Neural cell (in vitro differentiated cells): ENCODE measurements around the gene SCN4B. TPM values are rescaled to one million over a fixed set of nuclear protein-coding genes. Genes with fewer than 3 reads are reported as not detected.

ENCODE experiments used
- H2AFZ ChIP-seq: fragments of 200-600, 300-800 bp; sonication (generic), shearing (Covaris generic); 2 replicates; pipeline ENCODE4 v1.6.0; 2014; ENCODE audit warnings: low read depth, mild to moderate bottlenecking, antibody characterized with exemption, low read length, moderate library complexity
- H3F3A ChIP-seq: fragments of 200-600 bp; shearing (Covaris generic); 2 replicates; pipeline ENCODE4 v1.6.1; 2016; ENCODE audit warnings: mild to moderate bottlenecking, moderate library complexity, mixed read lengths, antibody characterized with exemption, low read length; ENCODE audit not compliant: insufficient read depth, poor library complexity, severe bottlenecking
- H3K27ac ChIP-seq: fragments of 200-600, 300-800 bp; sonication (generic), shearing (Covaris generic); 2 replicates; pipeline ENCODE4 v1.5.1; 2014; ENCODE audit warnings: mild to moderate bottlenecking, low read length, moderate library complexity
- H3K27me3 ChIP-seq: fragments of 300-800, 200-600 bp; sonication (generic), shearing (Covaris generic); 2 replicates; pipeline ENCODE4 v1.6.0; 2014; ENCODE audit warnings: mild to moderate bottlenecking, low read depth, low read length, moderate library complexity; ENCODE audit not compliant: insufficient read depth
- H3K36me3 ChIP-seq: fragments of 300-800, 200-600 bp; sonication (generic), shearing (Covaris generic); 2 replicates; pipeline ENCODE4 v1.5.1; 2014; ENCODE audit warnings: mild to moderate bottlenecking, antibody characterized with exemption, low read length, moderate library complexity; ENCODE audit not compliant: insufficient read depth
- H3K4me2 ChIP-seq: fragments of 300-800, 200-600 bp; sonication (generic), shearing (Covaris generic); 2 replicates; pipeline ENCODE4 v1.6.0; 2014; ENCODE audit warnings: mild to moderate bottlenecking, low read length
- H3K4me3 ChIP-seq: fragments of 300-800, 200-600 bp; sonication (generic), shearing (Covaris generic); 2 replicates; pipeline ENCODE4 v1.5.1; 2014; ENCODE audit warnings: mild to moderate bottlenecking, low read length, moderate library complexity
- H3K79me2 ChIP-seq: fragments of 200-600 bp; shearing (Covaris generic); replicated peaks from 2 replicates; pipeline ENCODE4 v1.6.0; 2014; ENCODE audit warnings: mild to moderate bottlenecking, low read length, moderate library complexity; ENCODE audit not compliant: insufficient read depth
- H3K9ac ChIP-seq: fragments of 300-800, 200-600 bp; sonication (generic), shearing (Covaris generic); 2 replicates; pipeline ENCODE4 v1.6.1; 2016; ENCODE audit warnings: mild to moderate bottlenecking, low read length, mixed read lengths
- H3K9me2 ChIP-seq: fragments of 200-600 bp; shearing (Covaris generic); 2 replicates; pipeline ENCODE4 v1.6.1; 2016; ENCODE audit warnings: mild to moderate bottlenecking, low read length, mixed read lengths; ENCODE audit not compliant: insufficient read depth
- H3K9me3 ChIP-seq: fragments of 200-600, 300-800 bp; sonication (generic), shearing (Covaris generic); 2 replicates; pipeline ENCODE4 v1.6.1; 2016; ENCODE audit warnings: mild to moderate bottlenecking, mixed run types, low read length, moderate library complexity, mixed read lengths
- H4K20me1 ChIP-seq: fragments of 200-600 bp; shearing (Covaris generic); 2 replicates; pipeline ENCODE4 v1.6.1; 2016; ENCODE audit warnings: mild to moderate bottlenecking, mixed run types; ENCODE audit not compliant: insufficient read depth
- EP300 ChIP-seq: fragments of 450-650 bp; conservative IDR thresholded peaks from 2 replicates; pipeline ENCODE4 v1.6.1; 2014; ENCODE audit warnings: antibody characterized with exemption, mild to moderate bottlenecking, moderate library complexity; ENCODE audit not compliant: poor library complexity, severe bottlenecking
- EZH2 ChIP-seq: fragments of 200-600, 300-800 bp; shearing (Covaris generic), sonication (generic); IDR thresholded peaks from 2 replicates; pipeline ENCODE4 v1.6.1; 2014; ENCODE audit warnings: antibody characterized with exemption, low read length, borderline replicate concordance, mild to moderate bottlenecking; ENCODE audit not compliant: insufficient read depth, poor library complexity, severe bottlenecking
- MXI1 ChIP-seq: fragments of 450-650 bp; conservative IDR thresholded peaks from 2 replicates; pipeline ENCODE4 v1.6.1; 2014; ENCODE audit warnings: antibody characterized with exemption, mild to moderate bottlenecking; ENCODE audit not compliant: poor library complexity, severe bottlenecking
- POLR2AphosphoS5 ChIP-seq: IDR thresholded peaks from 2 replicates; pipeline ENCODE4 v1.6.1; 2012
- RAD21 ChIP-seq: fragments of 450-650 bp; conservative IDR thresholded peaks from 2 replicates; pipeline ENCODE4 v1.6.1; 2014; ENCODE audit warnings: antibody characterized with exemption, mild to moderate bottlenecking, moderate library complexity
- SMC3 ChIP-seq: fragments of 450-650 bp; conservative IDR thresholded peaks from 2 replicates; pipeline ENCODE4 v1.6.1; 2014; ENCODE audit warnings: antibody characterized with exemption, mild to moderate bottlenecking, moderate library complexity; ENCODE audit not compliant: poor library complexity
- TAF1 ChIP-seq: IDR thresholded peaks from 2 replicates; pipeline ENCODE4 v1.6.1; 2012; ENCODE audit warnings: low read depth
- polyA plus RNA-seq: library from polyadenylated mRNA; depleted of rRNA; stranded (reverse); fragments of >200 nt; gene quantifications from 2 replicates; pipeline ENCODE4 v1.2.3, GENCODE V29; 2014
- TF ChIP-seq, protein P1 (sequence below): fragments of 450-650 bp; IDR thresholded peaks from 2 replicates; pipeline ENCODE4 v1.5.1; 2014; ENCODE audit warnings: antibody characterized with exemption, mild to moderate bottlenecking, moderate library complexity; ENCODE audit not compliant: poor library complexity, severe bottlenecking
- TF ChIP-seq, protein P2 (sequence below): IDR thresholded peaks from 2 replicates; pipeline ENCODE4 v1.6.1; 2012; ENCODE audit warnings: borderline replicate concordance

Gene SCN4B
- polyA plus RNA-seq, 1 donor from 2014 or later, result 0.61 TPM

DNA sequence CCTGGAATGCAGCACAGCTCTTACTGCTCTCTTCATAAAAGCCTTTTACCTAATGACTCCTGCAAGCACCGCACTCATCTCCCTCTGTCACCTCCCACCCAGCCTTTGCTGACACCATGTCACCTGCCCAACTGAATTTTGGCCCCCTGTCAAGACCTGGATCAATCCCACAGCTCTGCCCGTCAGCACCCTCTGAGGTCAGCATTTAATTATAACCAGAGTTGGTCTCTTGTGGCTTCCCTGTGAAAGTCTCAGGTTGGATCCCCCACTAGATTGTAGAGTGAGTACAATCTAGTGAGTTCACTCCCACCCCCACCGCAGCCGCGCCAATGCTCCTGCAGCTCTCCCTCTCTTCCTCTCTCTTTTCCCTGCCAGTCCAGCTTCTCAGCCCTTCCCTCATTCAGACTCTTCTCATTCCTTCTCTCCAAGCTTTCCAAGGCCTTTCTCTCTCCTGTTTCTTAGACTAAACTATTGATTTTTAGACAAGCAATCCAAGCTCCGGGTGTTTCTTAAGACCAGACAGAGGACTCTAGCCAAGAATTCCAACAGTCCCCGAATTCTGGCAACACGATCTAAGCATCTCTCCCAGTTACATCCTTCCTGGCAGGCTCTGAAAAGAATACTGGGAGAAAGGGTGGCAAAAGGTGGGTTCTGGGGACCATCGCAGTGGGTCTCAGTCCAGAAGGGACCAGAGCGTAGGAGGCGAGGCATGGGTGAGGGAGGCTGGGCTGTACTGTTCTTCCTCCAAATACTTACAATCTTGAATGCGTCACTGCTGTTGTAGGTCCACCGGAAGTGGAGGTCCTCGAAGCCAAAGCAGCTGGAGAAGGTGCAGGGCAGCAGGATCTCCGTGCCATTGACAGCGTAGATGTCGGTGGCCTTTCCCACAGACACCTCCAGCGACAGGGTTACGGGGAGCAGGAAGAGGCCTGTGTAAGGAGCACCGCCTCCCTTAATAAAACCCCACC lies 8.0 kb downstream of the SCN4B start:
- no peak overlapping the region for H2AFZ ChIP-seq
- H3K27ac ChIP-seq, result no peak overlapping the region
- no peaks in the 10 kb centered on the region for H3F3A ChIP-seq
- no peak overlapping the region for H3K4me2 ChIP-seq
- no peaks in the 10 kb centered on the region for H3K9me2 ChIP-seq
- H3K79me2 ChIP-seq, result no peaks in the 10 kb centered on the region
- H3K27me3 ChIP-seq, result peaks cover 33% of the 10 kb centered on the region
- TF ChIP-seq SMC3 (no peak), TAF1 (no peak), RAD21 (no peak), EP300 (no peak), POLR2AphosphoS5 (no peak), EZH2 (no peak), MXI1 (no peak)
- TF ChIP-seq, protein P1, sequence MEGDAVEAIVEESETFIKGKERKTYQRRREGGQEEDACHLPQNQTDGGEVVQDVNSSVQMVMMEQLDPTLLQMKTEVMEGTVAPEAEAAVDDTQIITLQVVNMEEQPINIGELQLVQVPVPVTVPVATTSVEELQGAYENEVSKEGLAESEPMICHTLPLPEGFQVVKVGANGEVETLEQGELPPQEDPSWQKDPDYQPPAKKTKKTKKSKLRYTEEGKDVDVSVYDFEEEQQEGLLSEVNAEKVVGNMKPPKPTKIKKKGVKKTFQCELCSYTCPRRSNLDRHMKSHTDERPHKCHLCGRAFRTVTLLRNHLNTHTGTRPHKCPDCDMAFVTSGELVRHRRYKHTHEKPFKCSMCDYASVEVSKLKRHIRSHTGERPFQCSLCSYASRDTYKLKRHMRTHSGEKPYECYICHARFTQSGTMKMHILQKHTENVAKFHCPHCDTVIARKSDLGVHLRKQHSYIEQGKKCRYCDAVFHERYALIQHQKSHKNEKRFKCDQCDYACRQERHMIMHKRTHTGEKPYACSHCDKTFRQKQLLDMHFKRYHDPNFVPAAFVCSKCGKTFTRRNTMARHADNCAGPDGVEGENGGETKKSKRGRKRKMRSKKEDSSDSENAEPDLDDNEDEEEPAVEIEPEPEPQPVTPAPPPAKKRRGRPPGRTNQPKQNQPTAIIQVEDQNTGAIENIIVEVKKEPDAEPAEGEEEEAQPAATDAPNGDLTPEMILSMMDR, result no peak
- TF ChIP-seq, protein P2, sequence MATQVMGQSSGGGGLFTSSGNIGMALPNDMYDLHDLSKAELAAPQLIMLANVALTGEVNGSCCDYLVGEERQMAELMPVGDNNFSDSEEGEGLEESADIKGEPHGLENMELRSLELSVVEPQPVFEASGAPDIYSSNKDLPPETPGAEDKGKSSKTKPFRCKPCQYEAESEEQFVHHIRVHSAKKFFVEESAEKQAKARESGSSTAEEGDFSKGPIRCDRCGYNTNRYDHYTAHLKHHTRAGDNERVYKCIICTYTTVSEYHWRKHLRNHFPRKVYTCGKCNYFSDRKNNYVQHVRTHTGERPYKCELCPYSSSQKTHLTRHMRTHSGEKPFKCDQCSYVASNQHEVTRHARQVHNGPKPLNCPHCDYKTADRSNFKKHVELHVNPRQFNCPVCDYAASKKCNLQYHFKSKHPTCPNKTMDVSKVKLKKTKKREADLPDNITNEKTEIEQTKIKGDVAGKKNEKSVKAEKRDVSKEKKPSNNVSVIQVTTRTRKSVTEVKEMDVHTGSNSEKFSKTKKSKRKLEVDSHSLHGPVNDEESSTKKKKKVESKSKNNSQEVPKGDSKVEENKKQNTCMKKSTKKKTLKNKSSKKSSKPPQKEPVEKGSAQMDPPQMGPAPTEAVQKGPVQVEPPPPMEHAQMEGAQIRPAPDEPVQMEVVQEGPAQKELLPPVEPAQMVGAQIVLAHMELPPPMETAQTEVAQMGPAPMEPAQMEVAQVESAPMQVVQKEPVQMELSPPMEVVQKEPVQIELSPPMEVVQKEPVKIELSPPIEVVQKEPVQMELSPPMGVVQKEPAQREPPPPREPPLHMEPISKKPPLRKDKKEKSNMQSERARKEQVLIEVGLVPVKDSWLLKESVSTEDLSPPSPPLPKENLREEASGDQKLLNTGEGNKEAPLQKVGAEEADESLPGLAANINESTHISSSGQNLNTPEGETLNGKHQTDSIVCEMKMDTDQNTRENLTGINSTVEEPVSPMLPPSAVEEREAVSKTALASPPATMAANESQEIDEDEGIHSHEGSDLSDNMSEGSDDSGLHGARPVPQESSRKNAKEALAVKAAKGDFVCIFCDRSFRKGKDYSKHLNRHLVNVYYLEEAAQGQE, result no peak
- no peaks in the 10 kb centered on the region for H3K9me3 ChIP-seq
- peak overlapping the region; percentile 80 for H3K4me3 ChIP-seq
- no peaks in the 10 kb centered on the region for H3K36me3 ChIP-seq
- H4K20me1 ChIP-seq, result no peaks in the 10 kb centered on the region
- H3K9ac ChIP-seq, result peak overlapping the region; percentile 55

DNA sequence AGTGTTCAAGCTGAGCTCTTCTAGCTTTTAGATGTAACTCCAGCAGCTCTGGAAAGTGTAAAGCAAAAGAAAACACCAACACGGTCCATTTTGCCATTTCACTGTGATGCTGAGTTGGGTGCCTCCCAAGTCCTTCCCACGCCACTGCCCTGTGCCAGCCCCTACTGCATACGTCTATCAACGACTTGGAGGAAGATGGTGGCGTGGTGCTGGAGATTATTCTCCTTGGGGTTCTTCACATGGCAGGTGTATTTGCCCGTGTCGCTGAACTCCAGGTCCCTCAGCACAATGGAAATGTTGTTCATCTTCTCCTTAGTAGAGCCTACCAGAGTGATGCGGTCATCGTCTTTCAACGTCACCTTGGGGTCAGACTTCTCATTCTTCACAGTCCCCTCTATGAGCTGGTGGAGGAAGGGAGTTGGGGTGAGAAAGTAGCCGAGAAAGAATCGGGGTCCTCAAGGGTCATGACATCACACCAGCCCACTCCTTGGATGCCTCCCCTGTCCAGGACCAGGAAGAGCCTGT lies 8.9 kb downstream of the SCN4B start:
- Histone ChIP-seq H4K20me1 (no peaks in the 10 kb centered on the region), H3K36me3 (no peaks in the 10 kb centered on the region), H3K27ac (no peak overlapping the region), H3K27me3 (peaks cover 28% of the 10 kb centered on the region), H3K79me2 (no peaks in the 10 kb centered on the region), H3K4me3 (no peak overlapping the region), H2AFZ (no peak overlapping the region), H3K9me2 (no peaks in the 10 kb centered on the region), H3K9me3 (no peaks in the 10 kb centered on the region), H3K4me2 (no peak overlapping the region), H3K9ac (no peak overlapping the region), H3F3A (no peaks in the 10 kb centered on the region)
- TF ChIP-seq, protein P2, result no peak
- TF ChIP-seq SMC3, result no peak
- TF ChIP-seq TAF1, result no peak
- TF ChIP-seq, protein P1, result no peak
- no peak for TF ChIP-seq RAD21
- no peak for TF ChIP-seq POLR2AphosphoS5
- TF ChIP-seq MXI1, result no peak
- TF ChIP-seq EZH2, result no peak
- TF ChIP-seq EP300, result no peak
